Frontal cortex (tissue), 4 donors: ENCODE data around the gene PRKAR2B. TPM values are rescaled to one million over a fixed set of nuclear protein-coding genes. Genes with fewer than 3 reads are reported as not detected.
"Not testable (repeated sequence)": the region's sequence is repeated elsewhere in the genome, so short reads cannot be mapped to it uniquely, and the experiment has no call there.

Experiments
- DNase-seq, 2 donors: peaks; one replicate each; pipeline ENCODE4 v3.0.0; 2012; ENCODE audit warnings: low spot score in 2 of 2
- FAIRE-seq: peaks from 2 replicates; lab custom pipeline; 2012; peaks lifted over from hg19 to GRCh38; lab: Jason Lieb, UNC
- total RNA-seq: library from RNA; depleted of rRNA; stranded (reverse); fragments of >200 nt; gene quantifications from one replicate; pipeline ENCODE4 v1.2.3, GENCODE V29; 2014
- donor health status: control.
- donor health status: control.
- donor health status: control.

PRKAR2B gene
- total RNA-seq, 1 donor from 2014 or later = 282 TPM

GRCh38 chr7:107072133-107072532, 27.6 kb downstream of the PRKAR2B start:
- DNase-seq (no peak), FAIRE-seq (no peak)

- FAIRE-seq (no peak), DNase-seq (no peak)
Measured at GRCh38 chr7:107075863-107076574, 31.5 kb downstream of the PRKAR2B start.

GRCh38 chr7:107076781-107077698, 32.5 kb downstream of the PRKAR2B start:
- FAIRE-seq = no peak
- DNase-seq = no peak

GRCh38 chr7:107077699-107078516, 33.4 kb downstream of the PRKAR2B start:
- DNase-seq (no peak), FAIRE-seq (no peak)

GRCh38 chr7:107078517-107078966, 34.0 kb downstream of the PRKAR2B start:
- no peak for DNase-seq
- no peak for FAIRE-seq

GRCh38 chr7:107079212-107079940, 34.9 kb downstream of the PRKAR2B start:
- DNase-seq (no peak), FAIRE-seq (no peak)

GRCh38 chr7:107080099-107080505, 35.6 kb downstream of the PRKAR2B start:
- DNase-seq = no peak
- no peak for FAIRE-seq

GRCh38 chr7:107080533-107080932, 36.0 kb downstream of the PRKAR2B start:
- FAIRE-seq (no peak), DNase-seq (no peak)

- no peak for FAIRE-seq
- DNase-seq = no peak
Measured at GRCh38 chr7:107085180-107085579, 40.7 kb downstream of the PRKAR2B start.

- FAIRE-seq (no peak), DNase-seq (no peak)
Measured at GRCh38 chr7:107089627-107090026, 45.1 kb downstream of the PRKAR2B start.

GRCh38 chr7:107090457-107090856, 46.0 kb downstream of the PRKAR2B start:
- FAIRE-seq (no peak), DNase-seq (peak in 1 of 2 donors; percentile 6)

- DNase-seq (no peak), FAIRE-seq (no peak)
Measured at GRCh38 chr7:107091306-107091705, 46.8 kb downstream of the PRKAR2B start.

GRCh38 chr7:107093671-107094070, 49.2 kb downstream of the PRKAR2B start:
- FAIRE-seq, DNase-seq: not testable (repeated sequence)

- not testable (repeated sequence) for DNase-seq, FAIRE-seq
Measured at GRCh38 chr7:107099154-107099553, 54.6 kb downstream of the PRKAR2B start.

GRCh38 chr7:107100824-107101223, 56.3 kb downstream of the PRKAR2B start:
- FAIRE-seq = no peak

GRCh38 chr7:107103369-107103768, 58.9 kb downstream of the PRKAR2B start:
- FAIRE-seq (no peak), DNase-seq (no peak)

More at GRCh38 chr7:107100824-107101223, 56.3 kb downstream of the PRKAR2B start:
- DNase-seq = no peak

GRCh38 chr7:107104801-107105200, 60.3 kb downstream of the PRKAR2B start:
- no peak for FAIRE-seq
- DNase-seq = no peak

- no peak for DNase-seq
- no peak for FAIRE-seq
Measured at GRCh38 chr7:107105591-107106245, 61.2 kb downstream of the PRKAR2B start.
